NCI-H187 (cell line): Measurements from ENCODE around the gene EBF4.

Experiments
- DNase-seq, 2 experiments: peaks; one replicate each; lab custom pipeline; 2025; lab: John Stamatoyannopoulos, UW

The EBF4 gene

GRCh38 chr20:2692036-2692885 is at the start of gene EBF4:
TSS of gene EBF4 (plus strand) at chr20:2692780. CDS start at chr20:2693646, 866 bp downstream.
- DNase-seq = no peak

- no peak for DNase-seq
Measured at GRCh38 chr20:2643708-2644107, 48.9 kb upstream of the EBF4 start.

- DNase-seq = peak; percentile 88 to 96
Measured at GRCh38 chr20:2651772-2652723, 40.5 kb upstream of the EBF4 start, which contains the start of gene NOP56. TSS of gene NOP56 (plus strand) at chr20:2652632. CDS start at chr20:2652661, 29 bp downstream.

- DNase-seq = no peak
Measured at GRCh38 chr20:2652724-2653555, 39.6 kb upstream of the EBF4 start.

GRCh38 chr20:2653556-2654383 is 38.8 kb upstream of the EBF4 start:
- no peak for DNase-seq

GRCh38 chr20:2654384-2654822 is 38.2 kb upstream of the EBF4 start:
- DNase-seq = no peak

- DNase-seq = no peak
Measured at GRCh38 chr20:2654831-2655230, 37.7 kb upstream of the EBF4 start.

- DNase-seq = no peak
Measured at GRCh38 chr20:2655331-2656116, 37.1 kb upstream of the EBF4 start.

GRCh38 chr20:2656471-2657117 is 36.0 kb upstream of the EBF4 start:
- no peak for DNase-seq

GRCh38 chr20:2657241-2657640 is 35.3 kb upstream of the EBF4 start:
- no peak for DNase-seq

- no peak for DNase-seq
Measured at GRCh38 chr20:2657674-2658073, 34.9 kb upstream of the EBF4 start.

- DNase-seq = no peak
Measured at GRCh38 chr20:2658414-2659354, 33.9 kb upstream of the EBF4 start.

- no peak for DNase-seq
Measured at GRCh38 chr20:2659547-2659946, 33.0 kb upstream of the EBF4 start.

- no peak for DNase-seq
Measured at GRCh38 chr20:2663364-2663886, 29.2 kb upstream of the EBF4 start.

- DNase-seq = peak; percentile 71 to 73
Measured at GRCh38 chr20:2663887-2664719, 28.5 kb upstream of the EBF4 start, which contains the start of gene IDH3B. TSS of gene IDH3B (minus strand) at chr20:2664216. CDS start at chr20:2664188, 28 bp downstream.

GRCh38 chr20:2671977-2672376 is 20.6 kb upstream of the EBF4 start:
- DNase-seq = no peak

- DNase-seq = no peak
Measured at GRCh38 chr20:2672446-2672845, 20.1 kb upstream of the EBF4 start.
